CD4-positive, alpha-beta memory T cell (primary cell): ENCODE results near the gene MDN1. TPM values are rescaled to one million over a fixed set of nuclear protein-coding genes. Genes with fewer than 3 reads are reported as not detected.

Source experiments
- CTCF ChIA-PET: fragments of 350-600 bp; sonication (Branson Sonifier 250); formaldehyde crosslinking; loops from one replicate; lab custom pipeline; 2021; ENCODE audit warnings: inconsistent platforms; ENCODE audit not compliant: partially characterized antibody; lab: Charles Lee
- POLR2A ChIA-PET: fragments of 350-600 bp; sonication (Branson Sonifier 250); formaldehyde crosslinking; loops from one replicate; lab custom pipeline; 2021; ENCODE audit not compliant: partially characterized antibody; lab: Charles Lee
- DNase-seq, 5 donors: peaks; one replicate each; pipeline versions ENCODE4 v3.0.0 to v3.0.0-alpha.2; 2020 to 2022; ENCODE audit warnings: mixed read lengths in 1 of 5
- H3K27ac ChIP-seq: one replicate; pipeline ENCODE4 v1.7.0; 2013; ENCODE audit warnings: low read depth, low read length
- H3K27me3 ChIP-seq: 2 replicates; pipeline ENCODE4 v1.7.0; 2013; ENCODE audit warnings: mild to moderate bottlenecking, low read length, moderate library complexity; ENCODE audit not compliant: insufficient read depth
- H3K36me3 ChIP-seq: 2 replicates; pipeline ENCODE4 v1.7.0; 2013; ENCODE audit warnings: mild to moderate bottlenecking, low read length, moderate library complexity; ENCODE audit not compliant: insufficient read depth
- H3K4me1 ChIP-seq: 2 replicates; pipeline ENCODE4 v1.7.0; 2013; ENCODE audit warnings: mild to moderate bottlenecking, low read length, moderate library complexity; ENCODE audit not compliant: insufficient read depth
- H3K4me3 ChIP-seq, 2 donors: one replicate each; pipeline ENCODE4 v1.7.0; 2013; ENCODE audit warnings: low read length in 2 of 2, mild to moderate bottlenecking in 1 of 2
- H3K9me3 ChIP-seq, 2 donors: one replicate each; pipeline ENCODE4 v1.7.0; 2013; ENCODE audit warnings: low read length in 2 of 2, control low read depth in 1 of 2; ENCODE audit not compliant: control insufficient read depth in 1 of 2
- H3K27ac Mint-ChIP-seq, 7 donors: one replicate each; pipeline ENCODE4 v1.8.0; 2020 to 2021; ENCODE audit warnings: mixed read lengths in 7 of 7, mild to moderate bottlenecking in 6 of 7, inconsistent platforms in 3 of 7, moderate library complexity in 3 of 7
- H3K27me3 Mint-ChIP-seq, 2 donors: one replicate each; pipeline ENCODE4 v1.8.0; 2020 to 2021; ENCODE audit warnings: mixed read lengths in 2 of 2
- H3K36me3 Mint-ChIP-seq, 2 donors: one replicate each; pipeline ENCODE4 v1.8.0; 2020 to 2021; ENCODE audit warnings: mixed read lengths in 2 of 2, inconsistent platforms in 1 of 2, mild to moderate bottlenecking in 1 of 2
- H3K4me1 Mint-ChIP-seq, 4 donors: one replicate each; pipeline ENCODE4 v1.8.0; 2020 to 2021; ENCODE audit warnings: mixed read lengths in 4 of 4, mild to moderate bottlenecking in 1 of 4
- H3K4me3 Mint-ChIP-seq, 8 donors: one replicate each; pipeline ENCODE4 v1.8.0; 2020 to 2021; ENCODE audit warnings: mixed read lengths in 8 of 8, mild to moderate bottlenecking in 7 of 8, moderate library complexity in 6 of 8, inconsistent platforms in 3 of 8
- H3K9me3 Mint-ChIP-seq, 8 donors: one replicate each; pipeline ENCODE4 v1.8.0; 2020 to 2021; ENCODE audit warnings: mixed read lengths in 8 of 8, mild to moderate bottlenecking in 5 of 8, inconsistent platforms in 3 of 8, moderate library complexity in 1 of 8
- intact Hi-C: fragments of 100-400 bp; cut with micrococcal nuclease; formaldehyde crosslinking; loops from one replicate; pipeline ENCODE4 v1.15.1; 2023
- polyA plus RNA-seq, 2 donors: library from polyadenylated mRNA; unstranded; fragments of 300-500 nt; fragmentation: Illumina TruSeq; gene quantifications; one replicate each; pipeline ENCODE4 v1.2.3, GENCODE V29; 2021
- total RNA-seq, 2 experiments: library from RNA; stranded (reverse); gene quantifications; one replicate each; pipeline ENCODE4 v1.2.3, GENCODE V29; 2021

The MDN1 gene
- total and polyA plus RNA-seq, 4 experiments from 2014 or later = 4.1 to 72.2 (median 36.1) TPM

- peaks cover 53 to 65% of the 10 kb centered on the region in 2 donors for H3K36me3 Mint-ChIP-seq
- intact Hi-C loops = no loop called here
- CTCF ChIA-PET = no interaction called here
- Histone ChIP-seq H3K27ac (no peak overlapping the region), H3K27me3 (no peaks in the 10 kb centered on the region), H3K9me3 (no peaks in the 10 kb centered on the region), H3K4me3 (no peak overlapping the region), H3K36me3 (peaks cover 24% of the 10 kb centered on the region), H3K4me1 (no peaks in the 10 kb centered on the region)
- no peaks in the 10 kb centered on the region for H3K4me1 Mint-ChIP-seq
- H3K4me3 Mint-ChIP-seq = no peak overlapping the region
- no peak for DNase-seq
- POLR2A ChIA-PET = interaction anchor here (1.1 kb wide), 1 partner anchor 26 kb away, joined by 3 read pairs; no protein-coding TSS in a partner anchor
- no peak overlapping the region for H3K27ac Mint-ChIP-seq
- no peaks in the 10 kb centered on the region for H3K27me3 Mint-ChIP-seq
- peaks cover 0 to 3% (median 0%) of the 10 kb centered on the region in 8 donors for H3K9me3 Mint-ChIP-seq
Measured at GRCh38 chr6:89777455-89777854, 42.1 kb downstream of the MDN1 start.

GRCh38 chr6:89776583-89777233 lies 42.9 kb downstream of the MDN1 start:
- DNase-seq = no peak
- H3K36me3 ChIP-seq = peaks cover 31% of the 10 kb centered on the region
- Mint-ChIP-seq H3K9me3 (no peaks in the 10 kb centered on the region), H3K4me3 (no peak overlapping the region), H3K27me3 (no peaks in the 10 kb centered on the region), H3K27ac (no peak overlapping the region), H3K4me1 (no peaks in the 10 kb centered on the region), H3K36me3 (peaks cover 52 to 66% of the 10 kb centered on the region in 2 donors)
- H3K27ac ChIP-seq = no peak overlapping the region
- no peak overlapping the region for H3K4me3 ChIP-seq
- H3K9me3 ChIP-seq = no peaks in the 10 kb centered on the region
- no peaks in the 10 kb centered on the region for H3K4me1 ChIP-seq
- ChIA-PET POLR2A (interaction anchor here (1.1 kb wide), 1 partner anchor 25 kb away, joined by 3 read pairs; no protein-coding TSS in a partner anchor), CTCF (no interaction called here)
- intact Hi-C loops = no loop called here
- no peaks in the 10 kb centered on the region for H3K27me3 ChIP-seq

GRCh38 chr6:89775150-89775549 lies 44.4 kb downstream of the MDN1 start:
- POLR2A ChIA-PET = no interaction called here
- H3K4me1 Mint-ChIP-seq = peaks cover 0 to 1% (median 0%) of the 10 kb centered on the region in 4 donors
- intact Hi-C loops = no loop called here

DNA sequence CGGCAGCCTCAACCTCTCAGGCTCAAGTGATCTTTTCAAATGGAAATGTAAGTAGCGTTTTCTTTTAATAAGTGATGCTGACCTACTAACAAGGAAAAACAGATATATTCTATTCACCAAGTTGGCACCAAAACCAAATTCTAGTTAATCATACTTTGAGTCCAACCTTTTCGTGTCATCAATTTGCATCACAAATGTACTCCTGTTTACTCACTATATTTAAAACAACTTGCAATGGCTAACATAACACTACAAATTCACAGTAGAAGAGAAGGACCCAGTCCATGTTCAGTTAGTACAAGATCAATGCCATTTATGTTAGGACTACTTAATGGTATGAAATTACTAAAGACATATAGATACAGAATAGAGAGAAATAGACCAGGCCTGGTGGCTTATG lies 50.0 kb downstream of the MDN1 start:
- peaks cover 59 to 60% of the 10 kb centered on the region in 2 donors for H3K36me3 Mint-ChIP-seq
- H3K27me3 Mint-ChIP-seq = no peaks in the 10 kb centered on the region
- Histone ChIP-seq H3K27me3 (no peaks in the 10 kb centered on the region), H3K9me3 (no peaks in the 10 kb centered on the region), H3K27ac (no peak overlapping the region), H3K4me3 (no peak overlapping the region), H3K4me1 (no peaks in the 10 kb centered on the region), H3K36me3 (peaks cover 33% of the 10 kb centered on the region)
- ChIA-PET POLR2A (no interaction called here), CTCF (no interaction called here)
- H3K9me3 Mint-ChIP-seq = no peaks in the 10 kb centered on the region
- H3K4me3 Mint-ChIP-seq = no peak overlapping the region
- DNase-seq = no peak
- H3K27ac Mint-ChIP-seq = no peak overlapping the region
- intact Hi-C loops = no loop called here
- H3K4me1 Mint-ChIP-seq = peaks cover 0 to 1% (median 0%) of the 10 kb centered on the region in 4 donors

More at GRCh38 chr6:89775150-89775549, 44.4 kb downstream of the MDN1 start:
- CTCF ChIA-PET = no interaction called here
- Histone ChIP-seq H3K4me3 (no peak overlapping the region), H3K27me3 (no peaks in the 10 kb centered on the region), H3K4me1 (no peaks in the 10 kb centered on the region), H3K36me3 (peaks cover 32% of the 10 kb centered on the region), H3K27ac (no peak overlapping the region), H3K9me3 (no peaks in the 10 kb centered on the region)
- peaks cover 53 to 69% of the 10 kb centered on the region in 2 donors for H3K36me3 Mint-ChIP-seq
- DNase-seq = no peak
- no peak overlapping the region for H3K4me3 Mint-ChIP-seq
- H3K27ac Mint-ChIP-seq = no peak overlapping the region
- H3K9me3 Mint-ChIP-seq = no peaks in the 10 kb centered on the region
- no peaks in the 10 kb centered on the region for H3K27me3 Mint-ChIP-seq

DNA sequence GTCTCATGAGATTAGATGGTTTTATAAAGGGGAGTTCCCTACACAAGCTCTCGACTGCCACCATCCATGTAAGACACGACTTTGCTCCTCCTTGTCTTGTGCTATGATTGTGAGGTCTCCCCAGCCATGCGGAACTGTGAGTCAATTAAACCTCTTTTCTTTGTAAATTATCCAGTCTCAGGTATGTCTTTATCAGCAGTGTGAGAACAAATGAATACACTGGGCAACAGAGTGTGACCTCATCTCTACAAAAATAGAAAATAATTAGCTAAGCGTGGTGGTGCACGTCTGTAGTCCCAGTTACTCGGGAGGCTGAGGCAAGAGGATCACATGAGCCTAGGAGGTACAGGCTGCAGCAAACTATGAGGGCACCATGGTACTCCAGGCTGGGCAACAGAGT lies 51.3 kb downstream of the MDN1 start:
- no peaks in the 10 kb centered on the region for H3K9me3 Mint-ChIP-seq
- ChIA-PET CTCF (no interaction called here), POLR2A (no interaction called here)
- DNase-seq = no peak
- H3K36me3 Mint-ChIP-seq = peaks cover 53 to 60% of the 10 kb centered on the region in 2 donors
- H3K4me1 Mint-ChIP-seq = peaks cover 0 to 1% (median 0%) of the 10 kb centered on the region in 4 donors
- Histone ChIP-seq H3K27ac (no peak overlapping the region), H3K4me1 (no peaks in the 10 kb centered on the region), H3K4me3 (no peak overlapping the region), H3K27me3 (no peaks in the 10 kb centered on the region), H3K36me3 (peaks cover 33% of the 10 kb centered on the region), H3K9me3 (no peaks in the 10 kb centered on the region)
- no peaks in the 10 kb centered on the region for H3K27me3 Mint-ChIP-seq
- peak overlapping the region in 1 of 7 donors; percentile 60 for H3K27ac Mint-ChIP-seq
- intact Hi-C loops = no loop called here
- no peak overlapping the region for H3K4me3 Mint-ChIP-seq

DNA sequence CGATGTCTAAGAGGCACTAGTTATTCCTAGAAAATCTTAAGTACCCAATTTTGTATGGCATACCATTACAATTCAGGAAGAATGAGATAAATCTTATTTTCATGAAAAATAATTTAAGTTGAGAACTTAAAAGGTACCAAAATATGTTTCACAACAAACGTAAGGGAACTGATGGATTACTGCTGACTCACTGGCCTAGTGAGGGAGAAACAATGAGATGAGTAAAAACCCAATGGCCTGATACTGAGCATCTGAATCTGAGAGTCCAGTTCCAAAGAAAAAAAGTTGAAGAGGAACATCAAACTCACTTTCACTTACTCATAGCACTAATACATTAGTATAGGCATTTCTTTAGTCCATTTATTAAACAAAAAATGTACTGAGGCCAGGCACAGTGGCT lies 56.0 kb downstream of the MDN1 start:
- Mint-ChIP-seq H3K4me1 (no peaks in the 10 kb centered on the region), H3K27ac (peak overlapping the region in 2 of 7 donors; percentile 12 to 17), H3K36me3 (peaks cover 46 to 53% of the 10 kb centered on the region in 2 donors), H3K27me3 (no peaks in the 10 kb centered on the region), H3K4me3 (no peak overlapping the region), H3K9me3 (no peaks in the 10 kb centered on the region)
- CTCF ChIA-PET = no interaction called here
- POLR2A ChIA-PET = no interaction called here
- Histone ChIP-seq H3K9me3 (no peaks in the 10 kb centered on the region), H3K36me3 (peaks cover 23% of the 10 kb centered on the region), H3K27me3 (no peaks in the 10 kb centered on the region), H3K27ac (no peak overlapping the region), H3K4me3 (no peak overlapping the region), H3K4me1 (no peaks in the 10 kb centered on the region)
- DNase-seq = no peak
- intact Hi-C loops = no loop called here

DNA sequence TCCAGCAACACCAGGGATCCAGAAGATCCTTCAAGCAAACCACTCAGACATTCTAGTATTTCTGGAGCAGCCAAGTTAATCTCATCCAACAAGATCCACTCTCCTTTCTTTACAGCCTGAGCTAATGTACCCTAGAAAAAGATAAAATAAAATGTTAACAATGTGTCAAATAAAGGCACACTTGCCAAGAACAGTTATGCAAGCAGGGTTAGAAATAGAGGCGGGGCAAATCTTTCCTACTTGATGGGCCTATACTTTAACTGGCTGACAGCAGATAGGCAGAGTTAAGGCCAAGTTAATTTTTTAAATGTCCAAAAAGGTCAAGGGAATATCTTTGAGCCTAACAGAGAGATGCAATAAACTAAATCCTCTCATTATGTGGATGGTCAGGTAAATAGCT lies 60.8 kb downstream of the MDN1 start:
- no peaks in the 10 kb centered on the region for H3K4me1 ChIP-seq
- DNase-seq = no peak
- no peaks in the 10 kb centered on the region for H3K9me3 ChIP-seq
- no peaks in the 10 kb centered on the region for H3K4me1 Mint-ChIP-seq
- no peak overlapping the region for H3K4me3 ChIP-seq
- no peak overlapping the region for H3K4me3 Mint-ChIP-seq
- H3K27ac Mint-ChIP-seq = no peak overlapping the region
- H3K9me3 Mint-ChIP-seq = no peaks in the 10 kb centered on the region
- H3K27me3 ChIP-seq = no peaks in the 10 kb centered on the region
- ChIA-PET POLR2A (no interaction called here), CTCF (no interaction called here)
- H3K27me3 Mint-ChIP-seq = no peaks in the 10 kb centered on the region
- H3K36me3 ChIP-seq = peaks cover 47% of the 10 kb centered on the region
- peaks cover 44 to 68% of the 10 kb centered on the region in 2 donors for H3K36me3 Mint-ChIP-seq
- H3K27ac ChIP-seq = no peak overlapping the region
- intact Hi-C loops = no loop called here
